B cell (primary cell): ENCODE measurements around the gene IL25. TPM values are rescaled to one million over a fixed set of nuclear protein-coding genes. Genes with fewer than 3 reads are reported as not detected.

Experiments used
- ATAC-seq: fragments of 200-7000 bp; cut with Tn5 transposase; one replicate; pipeline ENCODE4 v1.10.0; 2021; ENCODE audit warnings: low read depth, mild to moderate bottlenecking, moderate number of reproducible peaks, moderate library complexity
- CTCF ChIA-PET: fragments of 350-600 bp; sonication (Branson Sonifier 250); formaldehyde crosslinking; loops from one replicate; lab custom pipeline; 2021; ENCODE audit warnings: antibody characterized with exemption, inconsistent platforms; lab: Charles Lee
- POLR2A ChIA-PET: fragments of 350-600 bp; sonication (Branson Sonifier 250); formaldehyde crosslinking; loops from one replicate; lab custom pipeline; 2021; ENCODE audit warnings: antibody characterized with exemption; lab: Charles Lee
- DNase-seq: peaks from one replicate; pipeline ENCODE4 v3.0.0; 2013
- H2AFZ ChIP-seq: 2 replicates; pipeline ENCODE4 v1.6.1; 2012; ENCODE audit warnings: mild to moderate bottlenecking, low read depth, low read length; ENCODE audit not compliant: insufficient read depth, poor library complexity, severe bottlenecking
- H3K27ac ChIP-seq, 2 donors: 1 replicate in 1 of 2; 2 replicates in 1 of 2; pipeline ENCODE4 v1.5.1; 2012 to 2013; ENCODE audit warnings: low read length in 2 of 2, mild to moderate bottlenecking in 2 of 2, moderate library complexity in 1 of 2
- H3K27me3 ChIP-seq, 4 experiments: fragments of 200-600 bp in 1 of 4; sonication (generic) in 1 of 4; replicated peaks in 1 of 4; 1 replicate in 2 of 4; 2 replicates in 2 of 4; pipeline versions ENCODE4 v1.6.1 to v1.7.0; 2013 to 2016; ENCODE audit warnings: low read length in 3 of 4, mild to moderate bottlenecking in 2 of 4, mixed read lengths in 1 of 4, moderate library complexity in 1 of 4; ENCODE audit not compliant: insufficient read depth in 4 of 4, control insufficient read depth in 3 of 4; ENCODE audit errors: control extremely low read depth in 1 of 4
- H3K36me3 ChIP-seq, 2 experiments: replicated peaks in 1 of 2; 1 replicate in 1 of 2; 2 replicates in 1 of 2; pipeline versions ENCODE4 v1.6.1 to v1.7.1; 2013; ENCODE audit warnings: low read length in 1 of 2; ENCODE audit not compliant: insufficient read depth in 2 of 2, control insufficient read depth in 1 of 2; ENCODE audit errors: control extremely low read depth in 1 of 2, extremely low read depth in 1 of 2
- H3K4me1 ChIP-seq, 2 donors: fragments of 200-600 bp in 1 of 2; sonication (generic) in 1 of 2; 1 replicate in 1 of 2; 2 replicates in 1 of 2; pipeline versions ENCODE4 v1.5.1 to v1.6.1; 2013 to 2017; ENCODE audit warnings: low read length in 2 of 2; ENCODE audit not compliant: control insufficient read depth in 2 of 2, insufficient read depth in 2 of 2
- H3K4me2 ChIP-seq: replicated peaks from 2 replicates; pipeline ENCODE3; 2012; ENCODE audit warnings: mild to moderate bottlenecking, low read depth, low read length; ENCODE audit not compliant: poor library complexity, severe bottlenecking
- H3K4me3 ChIP-seq, 5 experiments: fragments of 200-600 bp in 1 of 5; sonication (generic) in 1 of 5; 1 replicate in 3 of 5; 2 replicates in 2 of 5; pipeline versions ENCODE4 v1.5.1 to v1.7.0; 2011 to 2016; ENCODE audit warnings: low read length in 4 of 5, mild to moderate bottlenecking in 4 of 5, low read depth in 2 of 5, control low read depth in 1 of 5, moderate library complexity in 1 of 5; ENCODE audit not compliant: insufficient read depth in 1 of 5; ENCODE audit errors: control extremely low read depth in 1 of 5, extremely low read depth in 1 of 5
- H3K79me2 ChIP-seq: fragments of 200-600 bp; sonication (generic); one replicate; pipeline ENCODE4 v1.6.0; 2016; ENCODE audit warnings: low read length; ENCODE audit not compliant: control insufficient read depth, insufficient read depth
- H3K9ac ChIP-seq: fragments of 200-600 bp; sonication (generic); 2 replicates; pipeline ENCODE4 v1.6.1; 2017; ENCODE audit warnings: mild to moderate bottlenecking, low read length, moderate library complexity
- H3K9me3 ChIP-seq, 3 donors: one replicate each; pipeline versions ENCODE4 v1.6.1 to v1.7.1; 2013; ENCODE audit warnings: low read length in 2 of 3; ENCODE audit not compliant: control insufficient read depth in 2 of 3, insufficient read depth in 1 of 3; ENCODE audit errors: control extremely low read depth in 1 of 3
- H4K20me1 ChIP-seq: 2 replicates; pipeline ENCODE4 v1.6.0; 2012; ENCODE audit warnings: mild to moderate bottlenecking, low read length; ENCODE audit not compliant: insufficient read depth, control insufficient read depth, poor library complexity, severe bottlenecking
- H3K27ac Mint-ChIP-seq: one replicate; pipeline ENCODE4 v1.8.0; 2021; ENCODE audit warnings: mixed read lengths
- H3K27me3 Mint-ChIP-seq: one replicate; pipeline ENCODE4 v1.8.0; 2021; ENCODE audit warnings: mixed read lengths
- H3K4me1 Mint-ChIP-seq: one replicate; pipeline ENCODE4 v1.8.0; 2021; ENCODE audit warnings: mixed read lengths
- H3K4me3 Mint-ChIP-seq: one replicate; pipeline ENCODE4 v1.8.0; 2021; ENCODE audit warnings: mixed read lengths
- H3K9me3 Mint-ChIP-seq: one replicate; pipeline ENCODE4 v1.8.0; 2022; ENCODE audit warnings: mixed read lengths; ENCODE audit not compliant: insufficient read depth
- EZH2 ChIP-seq: IDR thresholded peaks from 2 replicates; pipeline ENCODE4 v1.6.1; 2012; ENCODE audit warnings: borderline replicate concordance, low read depth, mild to moderate bottlenecking, moderate library complexity, low read length; ENCODE audit not compliant: insufficient read depth, poor library complexity, severe bottlenecking
- WGBS: methylation state at CpG from one replicate; pipeline ENCODE4 v1.1.5; 2013; ENCODE audit warnings: missing lambda C conversion rate; ENCODE audit not compliant: insufficient coverage; 5-methylcytosine and 5-hydroxymethylcytosine counted together
- intact Hi-C: fragments of 100-400 bp; cut with micrococcal nuclease; formaldehyde crosslinking; loops from one replicate; pipeline ENCODE4 v1.10.0; 2022
- polyA plus RNA-seq: library from polyadenylated mRNA; depleted of rRNA; stranded (reverse); fragments of >200 nt; gene quantifications from 2 replicates; pipeline ENCODE4 v1.2.3, GENCODE V29; 2012
- total RNA-seq, 2 donors: library from RNA; stranded (reverse); fragments of 120-200 nt in 1 of 2; gene quantifications; 1 replicate in 1 of 2; 2 replicates in 1 of 2; pipeline versions ENCODE4 v1.2.3 to v1.2.4, GENCODE V29; 2013 to 2022
- TF ChIP-seq, protein P1 (sequence below): fragments of 200-600 bp; IDR thresholded peaks from one replicate; pipeline ENCODE4 v1.8.0; 2022; ENCODE audit warnings: antibody characterized with exemption, mild to moderate bottlenecking

IL25 gene
- total and polyA plus RNA-seq, 2 donors (not counting 1 experiment from before 2014, with no cell fraction given): not detected

GRCh38 chr14:23371865-23372264 is 744 bp upstream of the IL25 start:
- no peaks in the 10 kb centered on the region for H3K36me3 ChIP-seq
- H3K9me3 ChIP-seq: no peaks in the 10 kb centered on the region
- no peaks in the 10 kb centered on the region for H3K79me2 ChIP-seq
- H3K4me1 Mint-ChIP-seq: no peaks in the 10 kb centered on the region
- WGBS: 60% methylated on average over 1 of the region's 1 CpG
- H3K27me3 ChIP-seq: peaks cover 0 to 11% (median 2%) of the 10 kb centered on the region in 4 experiments
- no peaks in the 10 kb centered on the region for H4K20me1 ChIP-seq
- H3K9ac ChIP-seq: no peak overlapping the region
- TF ChIP-seq, protein P1, sequence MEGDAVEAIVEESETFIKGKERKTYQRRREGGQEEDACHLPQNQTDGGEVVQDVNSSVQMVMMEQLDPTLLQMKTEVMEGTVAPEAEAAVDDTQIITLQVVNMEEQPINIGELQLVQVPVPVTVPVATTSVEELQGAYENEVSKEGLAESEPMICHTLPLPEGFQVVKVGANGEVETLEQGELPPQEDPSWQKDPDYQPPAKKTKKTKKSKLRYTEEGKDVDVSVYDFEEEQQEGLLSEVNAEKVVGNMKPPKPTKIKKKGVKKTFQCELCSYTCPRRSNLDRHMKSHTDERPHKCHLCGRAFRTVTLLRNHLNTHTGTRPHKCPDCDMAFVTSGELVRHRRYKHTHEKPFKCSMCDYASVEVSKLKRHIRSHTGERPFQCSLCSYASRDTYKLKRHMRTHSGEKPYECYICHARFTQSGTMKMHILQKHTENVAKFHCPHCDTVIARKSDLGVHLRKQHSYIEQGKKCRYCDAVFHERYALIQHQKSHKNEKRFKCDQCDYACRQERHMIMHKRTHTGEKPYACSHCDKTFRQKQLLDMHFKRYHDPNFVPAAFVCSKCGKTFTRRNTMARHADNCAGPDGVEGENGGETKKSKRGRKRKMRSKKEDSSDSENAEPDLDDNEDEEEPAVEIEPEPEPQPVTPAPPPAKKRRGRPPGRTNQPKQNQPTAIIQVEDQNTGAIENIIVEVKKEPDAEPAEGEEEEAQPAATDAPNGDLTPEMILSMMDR: no peak
- TF ChIP-seq EZH2: no peak
- no peaks in the 10 kb centered on the region for H3K4me1 ChIP-seq
- no peak overlapping the region for H3K4me2 ChIP-seq
- H2AFZ ChIP-seq: no peak overlapping the region
- no peaks in the 10 kb centered on the region for H3K9me3 Mint-ChIP-seq
- intact Hi-C loops: no loop called here
- DNase-seq (no peak), ATAC-seq (no peak)
- H3K27ac Mint-ChIP-seq: no peak overlapping the region
- ChIA-PET CTCF (no interaction called here), POLR2A (no interaction called here)
- H3K4me3 ChIP-seq: no peak overlapping the region
- no peak overlapping the region for H3K27ac ChIP-seq
- no peak overlapping the region for H3K4me3 Mint-ChIP-seq
- H3K27me3 Mint-ChIP-seq: peaks cover 29% of the 10 kb centered on the region

GRCh38 chr14:23373041-23373440 is 432 bp downstream of the IL25 start:
- DNase-seq (no peak), ATAC-seq (no peak)
- Mint-ChIP-seq H3K9me3 (no peaks in the 10 kb centered on the region), H3K27ac (no peak overlapping the region), H3K4me1 (no peaks in the 10 kb centered on the region), H3K27me3 (peaks cover 17% of the 10 kb centered on the region), H3K4me3 (no peak overlapping the region)
- Histone ChIP-seq H3K36me3 (no peaks in the 10 kb centered on the region), H4K20me1 (no peaks in the 10 kb centered on the region), H3K9ac (no peak overlapping the region), H3K27ac (no peak overlapping the region), H3K4me2 (no peak overlapping the region), H2AFZ (no peak overlapping the region), H3K79me2 (no peaks in the 10 kb centered on the region), H3K27me3 (peaks cover 0 to 3% (median 2%) of the 10 kb centered on the region in 4 experiments), H3K4me1 (no peaks in the 10 kb centered on the region), H3K4me3 (no peak overlapping the region), H3K9me3 (no peaks in the 10 kb centered on the region)
- CTCF ChIA-PET: interaction anchor here (1.9 kb wide), 1 partner anchor 12 kb away, joined by 4 read pairs; no protein-coding TSS in a partner anchor
- TF ChIP-seq, protein P1: no peak
- TF ChIP-seq EZH2: no peak
- POLR2A ChIA-PET: no interaction called here
- 96% methylated on average over 3 of the region's 3 CpGs for WGBS
- intact Hi-C loops: no loop called here
